ENCODE data around the gene PTMA.
"Not testable (repeated sequence)": the region's sequence is repeated elsewhere in the genome, so short reads cannot be mapped to it uniquely, and the experiment has no call there.

PTMA gene, protein sequence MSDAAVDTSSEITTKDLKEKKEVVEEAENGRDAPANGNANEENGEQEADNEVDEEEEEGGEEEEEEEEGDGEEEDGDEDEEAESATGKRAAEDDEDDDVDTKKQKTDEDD

DNA sequence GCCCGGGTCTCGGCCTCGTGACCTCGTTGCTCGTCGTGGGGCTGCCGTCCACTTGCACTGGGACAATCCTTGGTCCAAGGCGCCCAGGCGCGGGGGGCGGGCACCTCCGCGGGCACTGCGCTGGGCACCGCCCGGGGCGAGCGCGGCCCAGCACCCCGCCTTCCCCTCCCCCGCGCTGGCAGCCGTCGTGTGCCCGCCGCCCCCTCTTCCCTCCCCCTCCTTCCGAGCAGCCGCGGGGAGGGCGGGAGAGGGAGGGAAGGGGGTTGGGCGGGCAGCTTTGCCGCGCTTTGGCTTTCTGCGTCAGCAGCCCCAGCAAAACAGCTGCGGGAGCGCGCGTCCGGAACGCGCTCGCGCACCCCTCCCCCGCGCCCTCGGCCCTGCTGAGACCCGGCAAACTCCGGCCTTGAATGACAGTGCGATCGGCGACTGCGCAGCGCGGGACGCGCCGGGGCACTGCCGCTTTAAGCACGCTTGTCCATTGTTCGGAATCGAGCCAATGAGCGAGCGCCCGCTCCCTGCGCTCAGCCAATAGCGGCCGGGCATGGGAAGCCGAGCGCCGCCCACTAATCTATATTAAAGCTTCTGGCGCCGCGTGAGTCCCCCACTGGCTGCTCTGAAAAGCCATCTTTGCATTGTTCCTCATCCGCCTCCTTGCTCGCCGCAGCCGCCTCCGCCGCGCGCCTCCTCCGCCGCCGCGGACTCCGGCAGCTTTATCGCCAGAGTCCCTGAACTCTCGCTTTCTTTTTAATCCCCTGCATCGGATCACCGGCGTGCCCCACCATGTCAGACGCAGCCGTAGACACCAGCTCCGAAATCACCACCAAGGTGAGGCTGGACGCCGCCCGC, at the start of gene PTMA:
Gene PTMA (plus strand): TSS at position 599 of the 846 bp plus-strand sequence. CDS start 182 bp downstream, at position 781.
- peak; percentile 99 for DNase-seq (ENCODE audit: low read depth)
- peak within 1 kb of the TSS; percentile 64 for H3K4me3 ChIP-seq (ENCODE audit: low read depth, low read length)

GRCh38 chr2:231660073-231660472, 48.3 kb upstream of the PTMA start:
- DNase-seq (ENCODE audit: low read depth), result not testable (repeated sequence)

DNA sequence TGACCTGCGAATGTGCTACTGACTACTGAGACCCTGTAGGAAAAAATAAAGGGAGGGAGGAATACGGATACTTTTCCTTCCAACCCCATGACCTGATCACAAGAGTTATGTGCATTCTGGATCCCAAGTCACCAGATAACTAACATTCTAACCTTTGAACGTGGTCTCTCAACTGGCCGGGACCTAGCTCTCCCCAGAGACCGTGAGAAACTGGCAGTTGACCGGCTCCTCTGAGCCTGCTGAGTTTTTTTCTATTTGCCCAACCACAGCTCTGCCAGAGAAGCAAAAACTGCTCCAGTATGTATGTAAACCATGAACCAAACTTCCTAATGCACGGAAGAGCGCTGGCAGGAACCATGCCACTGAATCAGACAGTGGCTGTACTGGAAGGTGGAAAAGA, 47.5 kb upstream of the PTMA start:
- no peak for DNase-seq (ENCODE audit: low read depth)
- H3K4me3 ChIP-seq (ENCODE audit: low read depth, low read length), result no peak overlapping the region

More at GRCh38 chr2:231660073-231660472, 48.3 kb upstream of the PTMA start:
- not testable (repeated sequence) for H3K4me3 ChIP-seq (ENCODE audit: low read depth, low read length)

- DNase-seq (ENCODE audit: low read depth), result no peak
- H3K4me3 ChIP-seq (ENCODE audit: low read depth, low read length), result peak overlapping the region; percentile 46
These were observed 46.8 kb upstream of the PTMA start for GRCh38 chr2:231661422-231662027.

- H3K4me3 ChIP-seq (ENCODE audit: low read depth, low read length), result peak overlapping the region; percentile 46
- DNase-seq (ENCODE audit: low read depth), result peak; percentile 88
These were observed 46.1 kb upstream of the PTMA start for GRCh38 chr2:231662028-231662810.

DNA sequence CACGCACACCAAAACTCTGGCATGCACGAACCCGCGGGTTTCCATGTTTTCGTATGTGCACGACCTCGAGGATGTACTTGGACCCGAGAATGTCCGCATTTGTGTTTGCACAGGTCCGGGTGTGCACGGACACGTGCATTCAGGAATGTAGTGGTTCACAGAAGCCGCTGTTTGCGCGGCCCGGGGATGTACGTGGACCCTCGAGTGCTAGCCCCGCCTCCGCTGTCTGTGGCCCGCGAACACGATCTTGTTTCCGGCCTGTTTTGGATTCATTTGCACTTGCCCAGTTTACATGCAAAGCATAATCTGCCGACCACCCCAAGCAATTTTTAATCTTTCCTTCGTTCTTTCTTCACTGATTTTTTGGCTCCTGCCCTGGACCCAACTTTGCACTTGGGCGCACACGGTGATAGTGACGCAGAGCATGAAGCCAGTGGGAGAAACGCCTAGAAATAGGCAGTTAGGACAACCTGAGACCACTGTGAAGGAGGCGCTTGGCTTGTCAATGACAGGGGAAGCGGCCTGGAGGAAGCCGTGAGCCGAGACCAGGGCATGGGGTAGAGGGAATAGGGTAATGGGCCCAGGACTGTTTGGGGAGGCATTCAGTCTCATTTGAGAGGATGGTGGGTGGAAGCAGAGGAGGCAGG, 45.4 kb upstream of the PTMA start:
- peak overlapping the region; percentile 46 for H3K4me3 ChIP-seq (ENCODE audit: low read depth, low read length)
- no peak for DNase-seq (ENCODE audit: low read depth)

GRCh38 chr2:231663458-231664212, 44.7 kb upstream of the PTMA start:
- no peak overlapping the region for H3K4me3 ChIP-seq (ENCODE audit: low read depth, low read length)
- no peak for DNase-seq (ENCODE audit: low read depth)

DNA sequence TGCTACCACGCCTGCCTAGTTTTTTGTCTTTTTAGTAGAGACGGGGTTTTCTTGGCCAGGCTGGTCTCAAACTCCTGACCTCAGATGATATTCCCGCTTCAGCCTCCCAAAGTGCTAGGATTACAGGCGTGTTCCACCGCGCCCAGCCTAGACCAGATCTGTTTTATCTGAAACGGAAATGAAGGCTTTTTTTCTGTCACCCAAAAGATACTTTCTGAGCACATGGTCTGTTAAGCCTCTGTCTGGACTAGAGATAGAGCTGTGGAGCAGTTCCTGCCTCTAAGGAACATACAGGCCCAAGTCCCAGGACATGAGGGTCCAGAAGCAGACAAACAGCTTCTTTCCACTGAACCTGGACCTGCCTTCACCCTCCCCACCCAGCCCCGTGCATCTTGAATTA, 43.6 kb upstream of the PTMA start:
- H3K4me3 ChIP-seq (ENCODE audit: low read depth, low read length), result no peak overlapping the region
- no peak for DNase-seq (ENCODE audit: low read depth)

- peak overlapping the region; percentile 43 for H3K4me3 ChIP-seq (ENCODE audit: low read depth, low read length)
- no peak for DNase-seq (ENCODE audit: low read depth)
These were observed 42.8 kb upstream of the PTMA start for GRCh38 chr2:231665245-231666170.

DNA sequence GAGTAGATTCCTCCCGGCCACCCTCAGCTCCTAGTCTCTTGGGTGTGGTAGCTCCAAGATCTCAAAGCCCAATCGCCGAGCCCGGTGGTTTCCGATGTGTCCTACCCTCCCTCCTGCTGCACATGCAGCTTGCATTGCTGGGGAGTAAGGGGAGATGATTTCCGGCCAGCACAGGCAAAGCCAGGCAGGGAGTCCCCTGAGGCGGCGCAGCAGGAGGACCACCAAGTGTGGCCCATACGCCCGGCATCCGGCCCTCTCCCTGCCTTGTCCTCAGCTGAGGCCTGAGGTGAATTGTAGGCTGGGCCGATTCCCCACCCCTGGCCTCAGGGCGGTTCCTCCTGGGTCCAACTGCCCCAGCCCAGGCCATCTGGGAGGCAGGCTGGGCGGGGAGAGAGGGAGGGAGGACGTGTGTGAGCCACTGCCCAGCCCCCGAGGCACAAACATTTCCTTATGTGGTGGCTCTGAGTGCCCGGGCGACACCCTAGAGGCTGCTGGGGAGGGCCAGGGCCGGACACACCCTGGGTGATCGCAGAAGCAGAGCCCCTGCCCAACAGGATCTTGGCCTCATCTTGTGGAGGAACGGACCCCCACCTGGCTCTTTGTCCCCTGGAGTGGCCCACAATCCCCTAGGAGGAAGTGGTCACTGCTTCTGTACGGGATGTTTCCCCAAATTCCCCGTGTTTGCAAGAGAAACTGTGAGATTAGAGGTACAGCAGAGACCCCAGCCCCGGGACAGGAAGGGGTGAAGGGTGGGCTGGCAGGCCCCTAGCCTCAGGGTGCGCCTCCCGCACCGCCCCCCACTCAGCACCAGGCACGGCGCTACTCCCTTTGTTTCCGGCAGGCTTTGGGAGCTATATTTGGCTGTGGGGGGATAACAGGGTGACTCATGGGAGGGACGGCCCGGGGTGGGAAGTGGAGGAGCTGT, 41.9 kb upstream of the PTMA start:
- peak; percentile 68 for DNase-seq (ENCODE audit: low read depth)
- peak overlapping the region; percentile 43 for H3K4me3 ChIP-seq (ENCODE audit: low read depth, low read length)

DNA sequence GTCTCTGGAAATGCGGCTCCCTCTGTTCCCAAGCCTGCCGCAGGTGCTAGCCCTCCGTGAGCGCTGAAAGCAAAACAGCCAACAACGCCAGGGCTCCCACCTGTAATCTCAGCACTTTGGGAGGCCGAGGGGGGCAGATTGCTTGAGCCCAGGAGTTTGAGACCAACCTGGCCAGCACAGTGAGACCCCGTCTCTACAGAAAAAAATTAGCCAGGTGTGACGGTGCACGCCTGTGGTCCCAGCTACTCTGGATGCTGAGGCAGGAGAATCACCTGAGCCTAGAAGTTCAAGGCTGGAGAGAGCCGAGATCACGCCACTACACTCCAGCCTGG, 41.3 kb upstream of the PTMA start:
- no peak for DNase-seq (ENCODE audit: low read depth)
- peak overlapping the region; percentile 43 for H3K4me3 ChIP-seq (ENCODE audit: low read depth, low read length)

- DNase-seq (ENCODE audit: low read depth), result no peak
- no peak overlapping the region for H3K4me3 ChIP-seq (ENCODE audit: low read depth, low read length)
These were observed 40.8 kb upstream of the PTMA start for GRCh38 chr2:231667496-231667895.

DNA sequence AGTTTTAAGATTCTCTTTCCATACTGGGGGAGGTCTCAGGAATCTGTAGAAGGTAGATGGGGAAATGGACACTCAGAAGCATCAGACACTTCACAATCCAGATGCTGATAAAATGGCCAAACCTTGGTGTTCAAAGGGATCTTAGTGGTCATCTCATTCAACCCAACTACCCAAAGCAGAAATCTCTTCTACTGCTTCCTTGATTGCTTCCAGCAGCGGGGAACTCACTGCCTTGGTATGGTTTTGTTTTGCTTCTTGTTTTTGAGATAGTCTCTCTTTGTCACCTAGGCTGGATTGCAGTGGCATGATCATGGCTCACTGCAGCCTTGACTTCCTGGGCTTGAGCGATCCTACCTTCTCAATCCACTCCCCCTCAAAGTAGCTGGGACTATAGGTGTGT, 39.3 kb upstream of the PTMA start:
- no peak overlapping the region for H3K4me3 ChIP-seq (ENCODE audit: low read depth, low read length)
- no peak for DNase-seq (ENCODE audit: low read depth)

- DNase-seq (ENCODE audit: low read depth), result no peak
- H3K4me3 ChIP-seq (ENCODE audit: low read depth, low read length), result no peak overlapping the region
These were observed 36.9 kb upstream of the PTMA start for GRCh38 chr2:231671270-231672050.

DNA sequence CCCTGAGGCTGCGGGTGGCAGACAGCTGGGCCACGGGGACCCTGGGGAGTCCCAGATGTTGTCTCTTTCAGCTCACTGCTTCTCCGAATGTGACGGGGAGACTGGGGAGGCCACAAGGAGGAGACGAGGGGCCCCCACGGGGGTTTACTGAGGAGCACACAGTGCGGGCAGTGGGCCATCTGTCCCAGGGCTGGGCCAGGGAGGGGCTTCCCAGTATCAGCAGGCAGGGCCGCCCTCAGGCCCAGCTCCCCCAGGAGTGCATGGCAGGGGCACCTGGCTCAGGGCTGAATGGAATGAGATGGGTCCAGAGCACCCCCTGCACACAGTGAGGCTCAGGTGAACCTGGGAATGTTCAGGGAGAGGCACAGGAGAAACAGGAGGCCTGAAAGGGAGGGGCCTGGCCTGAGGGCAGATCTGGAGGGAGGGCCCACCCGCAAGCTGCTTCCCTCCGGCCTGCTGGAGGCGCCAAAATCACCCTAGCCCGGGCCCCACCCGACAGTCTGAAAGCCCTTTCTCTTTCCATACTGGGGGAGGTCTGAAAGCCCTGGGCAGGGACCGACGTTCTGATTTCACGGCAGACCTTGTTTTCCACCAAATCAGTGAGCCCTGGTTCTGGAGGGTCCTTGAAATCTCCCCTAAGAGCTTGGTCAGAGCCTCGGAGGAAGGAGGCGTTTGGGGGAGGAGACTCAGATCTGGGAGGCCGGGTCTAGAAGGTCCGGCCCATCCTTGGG, 35.5 kb upstream of the PTMA start:
- DNase-seq (ENCODE audit: low read depth), result no peak
- no peak overlapping the region for H3K4me3 ChIP-seq (ENCODE audit: low read depth, low read length)

Data from skeletal muscle cell (primary cell).